Stromal cell of bone marrow (primary cell): Measurements from ENCODE around the gene FCGBP.
"Not testable (repeated sequence)": the region's sequence is repeated elsewhere in the genome, so short reads cannot be mapped to it uniquely, and the experiment has no call there.

Experiments used
- DNase-seq: peaks from one replicate; pipeline ENCODE4 v3.0.0-alpha.2; 2012; ENCODE audit warnings: low read depth

Gene FCGBP

GRCh38 chr19:39934584-39935363 is at the start of gene FCGBP:
FCGBP (minus strand) TSS chr19:39934634.
- DNase-seq = no peak

GRCh38 chr19:39983695-39984300 is 49.4 kb upstream of the FCGBP start:
- DNase-seq = no peak

- DNase-seq = no peak
Measured at GRCh38 chr19:39982883-39983282, 48.4 kb upstream of the FCGBP start.

GRCh38 chr19:39974377-39975155 is 40.1 kb upstream of the FCGBP start:
- DNase-seq = no peak

- DNase-seq = no peak
Measured at GRCh38 chr19:39971380-39972035, 37.1 kb upstream of the FCGBP start.

- DNase-seq = peak; percentile 98
Measured at GRCh38 chr19:39970675-39971379, 36.4 kb upstream of the FCGBP start, which contains the start of gene PSMC4. PSMC4 (plus strand) TSS chr19:39971165; CDS start chr19:39971203, 38 bp downstream.

GRCh38 chr19:39970425-39970674 is 35.9 kb upstream of the FCGBP start:
- DNase-seq = peak; percentile 7

GRCh38 chr19:39969681-39970424 is 35.4 kb upstream of the FCGBP start:
- DNase-seq = no peak

- no peak for DNase-seq
Measured at GRCh38 chr19:39969266-39969665, 34.8 kb upstream of the FCGBP start.

GRCh38 chr19:39968789-39969188 is 34.4 kb upstream of the FCGBP start:
- no peak for DNase-seq

GRCh38 chr19:39967561-39967960 is 33.1 kb upstream of the FCGBP start:
- no peak for DNase-seq

- DNase-seq = no peak
Measured at GRCh38 chr19:39966617-39967016, 32.2 kb upstream of the FCGBP start.

- DNase-seq = no peak
Measured at GRCh38 chr19:39963898-39964297, 29.5 kb upstream of the FCGBP start.

GRCh38 chr19:39959407-39959806 is 25.0 kb upstream of the FCGBP start:
- not testable (repeated sequence) for DNase-seq

- DNase-seq = not testable (repeated sequence)
Measured at GRCh38 chr19:39958942-39959341, 24.5 kb upstream of the FCGBP start.

GRCh38 chr19:39957886-39958285 is 23.5 kb upstream of the FCGBP start:
- DNase-seq = not testable (repeated sequence)

GRCh38 chr19:39953915-39954314 is 19.5 kb upstream of the FCGBP start:
- DNase-seq = no peak

- peak; percentile 26 for DNase-seq
Measured at GRCh38 chr19:39951686-39952085, 17.3 kb upstream of the FCGBP start.

- DNase-seq = no peak
Measured at GRCh38 chr19:39951065-39951650, 16.7 kb upstream of the FCGBP start.

- DNase-seq = no peak
Measured at GRCh38 chr19:39949026-39949747, 14.8 kb upstream of the FCGBP start.
